HG03558 (cell line): ENCODE results near the gene DEAF1.

Experiments
- ATAC-seq: cut with Tn5 transposase; IDR thresholded peaks from one replicate; pipeline ENCODE4 v1.9.1; 2021; ENCODE audit warnings: moderate number of reproducible peaks; ENCODE audit not compliant: unreplicated experiment; ENCODE audit errors: extremely low read depth

DEAF1 gene

DNA sequence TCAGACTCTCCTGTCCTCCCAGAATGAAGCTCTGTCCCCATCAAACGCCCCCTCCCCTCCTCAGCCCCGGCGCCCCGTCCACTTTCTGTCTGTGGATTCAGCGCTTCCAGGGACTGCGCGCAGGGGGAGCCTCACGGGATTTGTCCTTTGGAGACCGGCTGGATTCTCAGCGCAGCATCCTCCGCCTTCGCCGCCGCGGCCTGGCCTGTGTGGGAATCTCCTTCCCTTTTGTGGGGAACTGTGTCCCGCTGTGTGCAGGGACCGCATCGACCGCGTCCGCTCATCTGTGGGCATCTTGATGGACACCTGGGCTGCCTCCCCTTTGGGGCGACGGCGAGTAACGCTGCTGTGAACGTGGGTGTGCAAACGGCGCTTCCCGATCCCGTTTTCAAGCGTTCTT is 67.0 kb downstream of the DEAF1 start:
- ATAC-seq, result no peak

DNA sequence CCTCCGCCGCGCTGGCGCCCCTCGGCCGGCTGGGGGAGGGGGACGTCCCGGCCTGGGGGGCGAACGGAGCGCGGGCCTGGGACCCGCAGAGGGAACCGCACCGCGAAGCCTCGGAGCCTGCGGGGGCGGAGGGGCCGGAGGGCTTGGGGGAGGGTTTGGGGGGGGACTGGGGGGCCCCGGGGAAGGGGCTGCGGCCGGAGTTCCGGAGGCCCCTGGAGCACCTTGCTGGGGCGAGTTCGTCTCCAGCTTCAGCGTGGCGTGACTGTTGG is 67.8 kb downstream of the DEAF1 start:
- ATAC-seq, result no peak

DNA sequence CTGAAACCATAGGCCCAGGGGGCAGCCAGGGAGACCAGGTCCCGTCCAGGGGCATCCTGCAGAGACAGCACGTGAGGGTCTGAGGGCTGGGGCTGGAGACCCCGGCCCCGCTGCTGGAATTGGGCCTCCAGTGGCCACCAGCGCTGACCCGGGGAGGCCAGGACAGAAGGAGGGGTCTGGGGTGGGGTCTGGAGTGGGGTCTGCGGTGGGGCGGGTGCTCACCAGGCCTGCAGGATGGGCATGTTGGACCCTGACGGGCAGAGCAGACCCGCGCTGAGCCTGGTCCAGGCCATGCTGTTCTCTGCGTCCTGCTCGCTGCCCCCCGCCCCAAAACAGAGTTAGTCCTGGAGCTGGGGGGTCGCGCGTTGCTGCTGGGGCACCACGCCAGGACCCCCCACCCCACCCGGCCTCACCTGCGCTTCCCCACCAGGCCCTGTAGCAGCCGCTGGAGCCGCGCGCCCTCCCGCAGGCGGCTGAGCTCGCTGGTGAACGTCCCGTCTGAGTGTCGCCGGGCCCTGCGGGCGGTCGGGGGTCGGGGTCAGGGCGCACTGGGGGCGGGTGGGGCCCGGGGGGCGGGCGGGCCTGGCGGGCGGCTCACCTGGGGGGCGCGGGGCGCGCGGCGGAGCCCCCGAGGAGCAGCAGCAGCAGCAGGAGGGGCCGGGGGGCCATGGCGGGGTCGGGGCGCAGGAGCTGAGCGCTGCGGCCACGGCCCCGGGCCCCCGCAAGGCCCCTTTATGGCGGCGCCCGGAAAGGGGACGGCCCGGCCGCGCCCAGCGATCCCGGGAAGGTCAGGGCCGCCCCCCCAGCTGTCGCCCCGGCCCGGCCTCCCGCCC is 68.3 kb downstream of the DEAF1 start, which contains the start of gene SCT:
Gene SCT (minus strand): TSS at position 707 of the 833 bp plus-strand sequence. CDS start 38 bp downstream, at position 669.
- ATAC-seq, result no peak

DNA sequence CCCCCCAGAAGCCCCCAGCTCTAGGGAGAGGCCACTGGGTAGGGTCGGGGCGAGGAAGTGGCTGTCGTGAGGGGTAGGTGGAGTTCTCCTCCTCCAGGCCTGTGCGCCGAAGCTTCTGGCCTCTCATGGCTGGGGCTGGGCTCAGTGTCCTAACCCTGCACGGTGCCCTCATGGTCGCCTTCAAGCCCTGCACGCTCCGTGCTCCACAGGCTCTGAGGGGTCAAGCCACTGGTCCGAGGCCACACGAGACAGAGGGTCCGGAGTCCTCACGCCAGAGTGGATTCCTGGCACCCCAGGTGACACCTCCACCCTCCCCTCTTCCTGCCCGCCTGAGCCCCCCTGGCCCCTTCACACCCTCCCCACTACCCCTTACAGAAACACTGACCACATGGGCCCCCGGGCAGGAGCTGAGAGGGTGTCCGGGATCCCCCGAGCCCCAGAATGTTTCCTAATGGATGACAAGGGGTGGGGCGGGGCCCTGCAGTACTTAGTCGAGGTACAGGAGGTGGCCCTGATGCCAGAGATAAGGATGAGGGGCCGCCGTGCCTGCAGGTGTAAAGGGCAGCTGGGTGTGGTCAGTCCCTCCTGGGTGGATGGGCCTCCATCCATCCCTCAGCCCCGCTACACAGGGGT is 69.3 kb downstream of the DEAF1 start:
- no peak for ATAC-seq

DNA sequence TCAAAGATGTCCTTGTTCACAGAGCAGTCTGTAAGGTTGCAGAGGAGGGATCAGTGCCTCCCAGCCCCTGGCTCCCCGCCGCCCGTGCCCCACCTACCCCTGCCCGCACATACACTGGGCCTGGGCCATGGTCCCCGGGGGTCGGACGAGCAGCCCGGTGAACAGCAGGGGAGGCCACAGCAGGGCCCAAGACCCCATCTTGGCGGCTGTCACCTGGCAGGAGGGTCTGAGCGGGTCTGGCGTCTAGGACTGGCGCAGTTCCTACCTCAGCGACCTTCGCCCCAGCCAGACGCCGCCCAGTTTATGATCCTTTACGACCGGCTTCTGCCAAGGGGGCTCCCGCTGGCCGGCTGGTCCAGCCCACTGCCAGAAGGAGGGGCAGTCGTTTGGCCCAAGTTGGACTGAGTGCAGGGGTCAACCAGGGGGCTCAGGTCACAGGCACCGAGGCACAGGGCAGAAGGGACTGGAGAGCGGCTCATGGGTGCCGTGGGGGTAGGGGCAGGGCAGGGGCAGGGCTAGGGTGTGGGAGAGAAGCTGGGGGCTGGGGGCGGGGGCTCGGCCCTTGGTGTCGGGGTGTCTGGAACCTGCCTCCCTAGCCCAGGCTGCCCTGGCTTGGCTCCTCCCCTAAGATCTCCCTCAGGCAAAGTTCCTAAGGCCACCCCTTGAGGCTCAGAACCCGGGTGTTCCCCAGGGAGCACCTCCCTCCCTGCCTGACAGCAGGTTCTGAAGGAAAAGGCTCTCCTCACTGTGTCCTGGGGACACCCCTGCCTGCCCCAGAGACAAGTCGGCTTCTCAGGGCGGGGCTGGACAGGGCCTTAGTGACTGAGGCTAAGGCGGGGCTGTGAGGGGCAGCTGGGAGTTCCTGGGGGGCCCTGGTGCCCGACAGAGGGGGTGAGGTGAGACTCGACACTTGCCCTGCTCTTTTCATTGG is 70.1 kb downstream of the DEAF1 start, which contains the start of gene CDHR5:
Gene CDHR5 (minus strand): TSS at position 251 of the 931 bp plus-strand sequence. CDS start 53 bp downstream, at position 198.
- ATAC-seq, result no peak

DNA sequence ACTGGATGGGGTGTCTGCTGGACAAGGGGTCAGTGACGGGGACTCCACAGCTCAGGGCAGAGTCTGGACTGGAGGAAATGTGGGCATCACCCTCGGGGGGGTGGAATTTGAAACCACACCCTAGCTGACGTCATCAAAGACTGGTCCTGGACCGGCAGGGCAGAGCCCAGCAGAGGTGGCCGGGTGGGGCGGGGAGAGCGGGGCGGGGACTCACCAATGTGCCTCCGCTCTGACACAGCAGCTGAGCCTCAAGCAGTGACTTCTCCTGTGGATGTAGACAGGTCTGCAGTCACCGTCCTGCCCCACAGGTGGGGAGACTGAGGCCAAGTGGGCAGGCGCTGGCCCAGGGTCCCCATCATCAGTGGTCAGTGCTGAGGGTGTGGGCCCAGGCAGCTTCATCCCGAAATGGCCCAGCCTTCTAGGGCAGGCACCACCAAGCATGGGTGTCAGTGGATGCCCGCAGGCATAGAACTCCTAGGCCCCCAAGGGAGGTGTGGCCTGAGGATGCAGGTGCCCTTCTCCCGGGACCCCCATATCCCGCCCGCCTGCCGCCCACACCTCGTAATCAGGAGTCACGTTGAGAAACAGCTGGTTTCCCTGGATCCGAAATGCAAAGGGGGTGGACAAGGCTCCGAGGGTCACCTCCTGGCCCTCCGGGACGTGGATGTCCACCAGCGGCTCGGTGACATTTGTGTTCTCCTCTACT is 70.9 kb downstream of the DEAF1 start:
- no peak for ATAC-seq

DNA sequence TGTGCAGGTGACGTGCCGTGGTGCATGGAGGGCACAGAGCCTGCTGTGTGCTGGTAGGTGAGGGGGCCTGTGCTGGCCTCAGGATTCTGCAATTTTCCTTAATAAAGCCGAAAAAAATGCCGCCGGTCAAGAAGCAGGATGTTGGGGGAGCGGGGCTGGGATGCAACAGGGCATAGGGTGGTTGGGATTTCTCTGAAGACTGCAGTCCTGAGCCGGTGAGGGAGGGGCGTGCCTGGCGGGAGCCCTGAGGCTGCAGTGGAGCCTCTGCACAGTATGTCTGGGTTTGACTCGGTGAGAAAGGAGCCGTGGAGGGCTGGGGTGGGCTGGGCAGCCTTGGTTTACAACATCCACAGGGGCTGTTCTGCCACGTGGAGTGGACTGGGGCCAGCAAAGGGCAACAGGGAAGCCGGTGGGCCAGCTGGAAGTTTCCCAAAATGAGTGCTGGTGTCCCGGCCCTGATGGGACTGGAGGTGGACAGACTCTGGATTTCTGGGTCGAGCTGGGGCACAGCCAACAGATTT is 71.6 kb downstream of the DEAF1 start:
- no peak for ATAC-seq

DNA sequence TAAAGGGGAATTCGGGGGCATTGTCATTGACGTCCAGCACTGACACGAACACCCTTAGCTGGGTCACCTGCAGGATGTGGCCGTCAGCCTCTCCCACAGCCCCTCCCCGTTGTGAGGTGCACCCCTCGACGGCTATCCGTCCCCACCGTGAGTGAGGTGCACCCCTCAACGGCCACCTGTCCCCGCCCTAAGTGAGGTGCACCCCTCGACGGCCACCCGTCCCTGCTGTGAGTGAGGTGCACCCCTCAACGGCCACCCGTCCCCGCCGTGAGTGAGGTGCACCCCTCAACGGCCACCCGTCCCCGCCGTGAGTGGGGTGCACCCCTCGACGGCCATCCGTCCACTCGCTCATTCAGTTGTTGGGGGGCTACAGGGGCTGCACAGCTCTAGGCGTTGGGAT is 73.2 kb downstream of the DEAF1 start:
- no peak for ATAC-seq

DNA sequence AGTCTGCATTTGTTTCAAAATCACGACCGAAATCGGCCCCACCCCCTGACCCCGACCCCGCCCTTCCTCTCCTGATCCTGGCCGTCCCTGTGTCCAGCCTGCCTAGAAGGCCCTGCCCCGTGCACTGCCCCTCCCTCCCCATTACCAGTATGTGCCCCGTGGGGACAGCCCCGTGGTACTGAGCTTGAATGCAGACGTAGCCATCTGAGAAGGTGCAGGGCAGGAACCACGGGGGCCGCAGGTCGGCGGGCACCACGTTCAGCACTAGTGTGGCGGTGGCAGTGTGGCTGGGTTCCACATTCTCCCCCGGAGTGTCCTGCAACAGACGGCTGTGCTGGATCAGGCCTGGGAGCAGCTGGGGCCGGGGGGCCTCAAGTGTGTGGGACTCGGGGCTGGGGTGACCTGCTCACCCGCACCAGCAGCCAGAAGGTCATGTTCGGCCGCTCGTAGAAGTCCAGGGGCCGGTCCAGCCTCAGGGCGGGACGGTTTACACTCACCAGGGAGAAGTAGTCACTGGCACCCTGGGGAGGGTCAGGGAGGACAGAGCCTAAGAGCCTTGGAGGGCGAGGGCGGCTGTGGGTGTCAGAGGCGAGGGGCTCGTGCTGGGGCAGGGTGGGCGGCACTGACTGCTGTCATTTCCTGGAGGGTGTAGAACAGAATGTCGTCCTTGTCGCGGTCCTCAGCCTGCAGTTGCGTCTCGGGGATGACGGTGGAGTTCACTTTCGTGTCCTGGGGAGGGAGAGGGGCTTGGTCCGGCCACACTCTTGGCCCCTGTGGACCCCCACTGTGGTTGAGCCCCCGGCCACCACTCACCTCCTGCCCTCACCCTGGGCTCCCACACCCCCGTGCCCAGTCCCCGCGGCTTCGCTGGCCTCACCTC is 73.8 kb downstream of the DEAF1 start:
- no peak for ATAC-seq

DNA sequence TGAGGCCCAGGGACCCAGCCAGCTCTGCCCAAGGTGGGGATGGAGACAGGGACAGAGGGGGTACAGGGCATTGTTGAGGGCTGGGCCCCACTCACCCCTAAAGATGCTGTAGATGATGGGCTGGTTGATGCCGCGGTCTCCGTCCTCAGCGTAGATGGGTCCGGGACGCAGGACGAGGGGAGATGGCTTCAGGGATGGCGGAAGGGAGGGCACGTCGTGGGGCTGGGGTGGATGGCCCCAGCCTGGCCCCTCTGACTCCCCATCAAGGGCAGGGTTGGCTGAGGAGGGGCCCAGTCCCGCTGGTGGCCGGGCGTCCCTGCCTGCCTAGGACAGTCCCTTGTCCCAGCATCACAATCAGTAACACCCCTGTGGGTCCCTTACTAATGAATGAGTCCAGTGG is 74.8 kb downstream of the DEAF1 start:
- ATAC-seq, result no peak

DNA sequence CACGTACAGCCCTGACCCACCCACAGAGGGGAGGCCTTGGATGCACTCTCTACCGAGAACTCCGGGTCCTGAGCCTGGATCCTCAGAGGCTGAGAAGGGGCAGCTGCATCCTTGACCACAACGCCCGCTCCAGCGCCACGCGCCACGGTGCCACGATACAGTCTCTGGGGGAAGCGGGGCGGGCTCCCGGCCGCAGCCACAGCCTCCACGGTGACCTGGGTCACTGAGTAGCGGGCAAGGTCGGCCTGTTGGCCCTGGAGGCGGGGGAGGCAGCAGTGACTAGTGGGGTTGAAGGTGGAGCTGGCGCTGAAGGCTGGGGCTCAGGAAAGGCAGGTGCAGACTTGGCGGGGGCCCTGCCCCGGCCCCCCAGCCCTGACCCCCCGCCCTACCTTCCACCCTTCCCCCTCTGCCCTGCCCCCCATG is 75.4 kb downstream of the DEAF1 start:
- ATAC-seq, result no peak

DNA sequence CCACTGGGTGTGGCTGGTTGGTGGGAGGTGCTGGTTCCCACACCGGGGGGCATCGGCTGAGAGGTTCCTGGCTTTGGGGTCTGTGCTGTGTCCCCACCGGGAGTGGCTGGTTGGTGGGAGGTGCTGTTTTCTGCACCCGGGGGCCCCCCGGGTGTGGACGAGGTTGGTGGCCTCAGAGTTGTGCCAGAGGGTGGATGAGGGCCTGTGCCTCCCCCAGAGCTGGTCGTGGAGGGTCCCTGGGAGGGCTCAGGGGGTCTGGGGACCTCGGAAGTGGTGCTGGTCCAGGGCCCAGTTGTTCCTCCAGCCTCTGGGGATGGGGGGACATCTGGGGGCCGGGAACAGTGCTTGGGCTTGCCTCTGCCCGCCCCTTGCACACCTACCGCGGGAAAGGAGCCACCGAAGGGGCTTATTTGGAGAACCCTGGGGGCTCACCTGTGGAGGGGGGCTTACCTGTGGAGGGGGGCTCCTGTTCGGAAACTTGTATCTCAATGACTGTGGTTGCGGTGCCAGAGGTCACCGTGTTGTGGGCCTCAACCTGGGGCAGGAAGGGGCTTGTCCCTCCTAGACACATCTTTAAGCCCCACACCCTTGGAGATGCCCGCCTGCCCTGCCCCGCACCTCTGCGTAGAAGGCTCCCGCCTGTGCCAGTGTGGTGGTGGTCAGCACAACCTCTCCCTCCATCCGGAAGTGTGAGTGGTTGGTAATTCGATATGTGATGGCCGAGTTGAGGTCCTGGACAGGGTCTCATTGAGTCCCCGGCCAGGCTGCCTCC is 76.0 kb downstream of the DEAF1 start:
- no peak for ATAC-seq

DNA sequence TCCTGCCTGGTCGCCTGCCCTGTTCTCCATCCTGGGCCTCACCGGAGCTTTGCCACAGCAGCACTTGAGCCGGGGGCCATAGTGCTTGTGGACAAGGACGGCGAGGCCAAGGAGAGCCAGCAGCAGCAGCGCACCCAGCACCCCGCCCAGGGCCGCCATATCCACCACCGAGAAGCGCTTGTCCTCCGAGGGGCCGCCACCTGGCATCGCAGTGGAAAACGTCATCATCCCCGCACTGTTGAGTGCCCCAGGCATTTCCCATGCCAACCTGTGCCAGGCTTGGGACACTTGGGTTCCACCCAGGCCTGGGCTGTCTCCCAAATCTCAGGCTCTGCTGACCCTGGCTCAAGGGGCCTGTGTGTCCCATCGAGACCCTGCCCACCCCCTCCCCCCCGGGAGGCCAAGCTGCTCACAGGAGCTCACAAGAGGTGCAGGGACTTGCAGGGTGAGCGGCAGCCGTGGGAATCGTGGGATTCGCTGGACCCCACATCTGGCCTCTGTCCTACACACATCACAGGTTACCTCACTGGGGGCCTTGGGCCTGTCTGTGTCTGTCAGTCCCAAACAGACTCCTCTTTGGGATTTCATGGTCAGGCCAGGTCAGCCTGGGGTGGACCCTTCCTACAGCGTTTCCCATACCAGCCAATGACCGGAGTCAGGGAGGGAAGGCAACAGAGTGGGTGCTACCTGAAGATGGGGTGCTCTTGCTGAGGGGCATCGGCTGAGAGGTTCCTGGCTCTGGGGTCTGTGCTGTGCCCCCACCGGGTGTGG is 76.9 kb downstream of the DEAF1 start:
- no peak for ATAC-seq

DNA sequence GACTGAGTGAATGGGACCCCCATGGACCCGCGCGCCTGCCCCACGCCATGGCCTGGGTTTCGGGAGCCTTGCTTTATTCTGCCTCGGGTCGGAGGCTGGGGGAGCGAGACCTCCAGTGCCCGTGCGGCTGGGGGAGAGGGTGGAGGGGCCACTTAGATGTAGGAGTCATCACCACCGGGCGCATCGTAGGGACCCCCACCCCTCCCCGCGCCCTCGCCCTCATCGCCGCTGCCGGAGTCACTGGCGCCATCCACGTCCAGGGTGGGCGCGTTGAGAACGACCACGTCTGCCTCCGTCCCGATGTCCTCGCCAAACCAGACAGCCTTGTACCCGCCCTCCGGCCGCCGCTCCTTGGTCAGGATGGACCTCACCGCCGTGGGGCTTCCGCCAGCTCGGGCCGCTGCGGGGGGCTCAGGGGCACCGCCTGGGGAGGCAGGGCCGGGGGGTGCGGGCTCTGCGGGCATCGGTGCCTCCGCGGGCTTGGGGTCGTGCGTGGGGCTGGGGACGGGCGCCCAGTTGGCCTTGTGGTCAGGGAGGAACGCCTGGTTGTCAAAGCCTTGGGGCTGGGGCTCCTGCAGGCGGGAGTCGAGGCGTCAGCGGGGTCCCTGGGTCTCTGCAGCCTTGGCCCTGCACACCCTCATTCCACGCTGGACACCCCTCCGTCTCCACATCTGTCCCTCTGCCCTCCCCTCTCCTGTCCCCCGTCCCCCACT is 77.7 kb downstream of the DEAF1 start:
- ATAC-seq, result no peak

DNA sequence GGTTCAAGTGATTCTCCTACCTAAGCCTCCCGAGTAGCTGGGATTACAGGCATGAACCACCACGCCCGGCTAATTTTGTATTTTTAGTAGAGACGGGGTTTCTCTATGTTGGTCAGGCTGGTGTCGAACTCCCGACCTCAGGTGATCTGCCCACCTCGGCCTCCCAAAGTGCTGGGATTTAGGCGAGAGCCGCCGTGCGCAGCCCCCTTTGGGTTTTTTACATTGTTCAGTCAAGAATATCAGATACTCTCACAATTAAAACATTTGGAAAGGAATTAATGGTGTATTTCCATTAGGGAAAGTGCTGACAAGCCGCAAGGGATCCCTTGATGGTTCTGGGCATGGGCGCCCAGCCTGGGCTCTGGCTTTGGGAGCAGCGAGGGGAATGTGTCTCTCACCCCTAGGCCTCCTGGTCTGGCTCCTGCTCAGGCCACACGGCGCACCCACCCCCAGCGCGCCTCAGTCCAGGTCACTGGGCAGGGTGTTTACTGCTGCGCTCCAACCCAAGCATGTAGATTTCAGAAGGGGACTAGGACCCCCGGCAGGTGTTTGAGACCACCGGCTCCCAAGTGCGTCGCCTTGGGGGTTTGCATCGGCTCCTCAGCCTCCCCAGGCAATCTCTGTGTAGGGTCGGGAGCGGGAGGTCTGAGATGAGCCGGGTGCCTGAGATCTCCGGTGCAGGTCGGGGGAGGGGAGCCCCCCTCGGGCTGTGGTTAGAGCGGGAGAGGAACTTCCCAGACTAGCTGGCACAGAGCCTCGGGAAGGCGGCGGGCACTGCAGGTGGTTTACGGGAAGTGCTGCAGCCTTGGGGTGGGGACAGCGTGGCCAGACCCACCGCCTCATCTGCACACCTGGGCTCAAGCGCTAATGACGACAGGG is 78.5 kb downstream of the DEAF1 start:
- no peak for ATAC-seq
